GM23338 (cell line): ENCODE data around the gene TBCD. TPM values are rescaled to one million over a fixed set of nuclear protein-coding genes. Genes with fewer than 3 reads are reported as not detected.
"Not testable (repeated sequence)": the region's sequence is repeated elsewhere in the genome, so short reads cannot be mapped to it uniquely, and the experiment has no call there.

ENCODE experiments used
- ATAC-seq: fragments of 200-7000 bp; cut with Tn5 transposase; 3 replicates; pipeline ENCODE4 v1.9.1; 2020
- DNase-seq: peaks from one replicate; pipeline ENCODE4 v3.0.0-alpha.2; 2015; ENCODE audit warnings: low spot score
- H2AFZ ChIP-seq: fragments of 200-600 bp; sonication (generic); 2 replicates; pipeline ENCODE4 v1.8.0; 2016; ENCODE audit warnings: antibody characterized with exemption, mild to moderate bottlenecking, moderate library complexity
- H3F3A ChIP-seq: fragments of 200-600 bp; sonication (generic); replicated peaks from 2 replicates; pipeline ENCODE4 v1.8.0; 2017; ENCODE audit warnings: antibody characterized with exemption, mixed run types, low read depth
- H3K27ac ChIP-seq: fragments of 200-600 bp; sonication (generic); 2 replicates; pipeline ENCODE4 v1.6.1; 2016; ENCODE audit warnings: low read depth
- H3K27me3 ChIP-seq: fragments of 200-600 bp; sonication (generic); 2 replicates; pipeline ENCODE4 v1.8.0; 2016; ENCODE audit warnings: mild to moderate bottlenecking, mixed run types, moderate library complexity; ENCODE audit not compliant: insufficient read depth
- H3K36me3 ChIP-seq: fragments of 200-600 bp; sonication (generic); 2 replicates; pipeline ENCODE4 v1.8.0; 2016; ENCODE audit warnings: mild to moderate bottlenecking; ENCODE audit not compliant: insufficient read depth
- H3K4me1 ChIP-seq: fragments of 200-600 bp; sonication (generic); 2 replicates; pipeline ENCODE4 v1.8.0; 2016; ENCODE audit warnings: mild to moderate bottlenecking, moderate library complexity; ENCODE audit not compliant: insufficient read depth
- H3K4me2 ChIP-seq: fragments of 200-600 bp; sonication (generic); 2 replicates; pipeline ENCODE4 v1.7.1; 2017; ENCODE audit warnings: mixed run types
- H3K4me3 ChIP-seq: fragments of 200-600 bp; sonication (generic); 2 replicates; pipeline ENCODE4 v1.6.1; 2016; ENCODE audit warnings: mixed run types
- H3K79me2 ChIP-seq: fragments of 200-600 bp; sonication (generic); replicated peaks from 2 replicates; pipeline ENCODE4 v1.8.0; 2017; ENCODE audit warnings: mild to moderate bottlenecking; ENCODE audit not compliant: insufficient read depth
- H3K9me2 ChIP-seq: fragments of 200-600 bp; sonication (generic); 2 replicates; pipeline ENCODE4 v1.8.0; 2017; ENCODE audit not compliant: insufficient read depth
- H4K20me1 ChIP-seq: fragments of 200-600 bp; sonication (generic); replicated peaks from 2 replicates; pipeline ENCODE4 v1.8.0; 2017; ENCODE audit warnings: mild to moderate bottlenecking; ENCODE audit not compliant: insufficient read depth
- H3K27ac Mint-ChIP-seq: 2 replicates; pipeline ENCODE4 v1.8.0; 2020; ENCODE audit warnings: inconsistent platforms, mild to moderate bottlenecking, moderate library complexity, mixed read lengths
- H3K27me3 Mint-ChIP-seq: 3 replicates; pipeline ENCODE4 v1.8.0; 2022; ENCODE audit warnings: low read depth, mild to moderate bottlenecking, moderate library complexity, mixed read lengths, inconsistent platforms; ENCODE audit not compliant: insufficient read depth, poor library complexity
- H3K36me3 Mint-ChIP-seq: 3 replicates; pipeline ENCODE4 v1.8.0; 2021; ENCODE audit warnings: low read depth, mild to moderate bottlenecking, inconsistent platforms, moderate library complexity, mixed read lengths
- H3K4me1 Mint-ChIP-seq: 3 replicates; pipeline ENCODE4 v1.8.0; 2020; ENCODE audit warnings: mild to moderate bottlenecking, inconsistent platforms, mixed read lengths
- H3K4me3 Mint-ChIP-seq: 3 replicates; pipeline ENCODE4 v1.8.0; 2021; ENCODE audit warnings: moderate library complexity, mild to moderate bottlenecking, inconsistent platforms, mixed read lengths
- H3K9me3 Mint-ChIP-seq: 3 replicates; pipeline ENCODE4 v1.8.0; 2020; ENCODE audit warnings: moderate library complexity, mild to moderate bottlenecking, inconsistent platforms, mixed read lengths
- ETS1 ChIP-seq: IDR thresholded peaks from 2 replicates; pipeline ENCODE4 v1.6.1; 2016; ENCODE audit warnings: antibody characterized with exemption
- JUNB ChIP-seq: IDR thresholded peaks from one replicate; pipeline ENCODE4 v1.6.1; 2016; ENCODE audit warnings: antibody characterized with exemption; ENCODE audit not compliant: unreplicated experiment
- ZNF331 ChIP-seq: fragments of 250-450 bp; sonication (Bioruptor Pico); IDR thresholded peaks from 2 replicates; pipeline ENCODE4 v1.5.0; 2020; ENCODE audit warnings: low read depth, mild to moderate bottlenecking, moderate library complexity
- ZNF462 ChIP-seq: fragments of 250-450 bp; sonication (Bioruptor Pico); IDR thresholded peaks from 2 replicates; pipeline ENCODE4 v1.5.0; 2020; ENCODE audit warnings: mild to moderate bottlenecking, moderate library complexity
- polyA plus RNA-seq: library from polyadenylated mRNA; unstranded; fragments of >200 nt; fragmentation: Nextera tagmentation; extraction: Ambion mirVana; gene quantifications from 2 replicates; pipeline ENCODE4 v1.2.1, GENCODE V29; 2016
- total RNA-seq: library from RNA; depleted of rRNA; stranded (reverse); fragments of >200 nt; shearing (Covaris generic); gene quantifications from 2 replicates; pipeline ENCODE4 v1.2.3, GENCODE V29; 2014

Gene TBCD
- total and polyA plus RNA-seq, 2 experiments from 2014 or later, result 75.0 to 116 TPM

- TF ChIP-seq ZNF462 (CRISPR knock-in tag), result no peak
- no peak for TF ChIP-seq JUNB
- TF ChIP-seq ZNF331 (CRISPR knock-in tag), result no peak
- no peak for TF ChIP-seq ETS1
These were observed 200.2 kb downstream of the TBCD start (continued) for GRCh38 chr17:82952019-82952418.

GRCh38 chr17:82955106-82955505, 203.2 kb downstream of the TBCD start:
- not testable (repeated sequence) for H3K27ac Mint-ChIP-seq, H3K4me3 Mint-ChIP-seq, H3K4me1 ChIP-seq, H3K9me2 ChIP-seq, H4K20me1 ChIP-seq, H3K4me3 ChIP-seq, ATAC-seq, DNase-seq, H3K27ac ChIP-seq, H2AFZ ChIP-seq, H3K27me3 ChIP-seq, H3K4me1 Mint-ChIP-seq, H3K27me3 Mint-ChIP-seq, H3K4me2 ChIP-seq, H3K36me3 ChIP-seq, H3K79me2 ChIP-seq, H3F3A ChIP-seq
- peaks cover 85% of the 10 kb centered on the region for H3K36me3 Mint-ChIP-seq
- peaks cover 76% of the 10 kb centered on the region for H3K9me3 Mint-ChIP-seq

GRCh38 chr17:82955627-82956026, 203.8 kb downstream of the TBCD start:
- H3K4me3 Mint-ChIP-seq, DNase-seq, H3K27me3 ChIP-seq, H3K79me2 ChIP-seq, H3K9me2 ChIP-seq, H2AFZ ChIP-seq, H3K4me1 Mint-ChIP-seq, H3F3A ChIP-seq, H3K27ac ChIP-seq, ATAC-seq, H3K4me2 ChIP-seq, H3K4me1 ChIP-seq, H4K20me1 ChIP-seq, H3K4me3 ChIP-seq, H3K27me3 Mint-ChIP-seq, H3K36me3 ChIP-seq, H3K27ac Mint-ChIP-seq: not testable (repeated sequence)
- Mint-ChIP-seq H3K9me3 (peaks cover 71% of the 10 kb centered on the region), H3K36me3 (peaks cover 80% of the 10 kb centered on the region)
